GDM1 (cell line): Measurements from ENCODE around the gene EDA.
"Not testable (repeated sequence)": the region's sequence is repeated elsewhere in the genome, so short reads cannot be mapped to it uniquely, and the experiment has no call there.

ENCODE experiments used
- DNase-seq: peaks from one replicate; lab custom pipeline; 2025; lab: John Stamatoyannopoulos, UW

EDA gene

DNA sequence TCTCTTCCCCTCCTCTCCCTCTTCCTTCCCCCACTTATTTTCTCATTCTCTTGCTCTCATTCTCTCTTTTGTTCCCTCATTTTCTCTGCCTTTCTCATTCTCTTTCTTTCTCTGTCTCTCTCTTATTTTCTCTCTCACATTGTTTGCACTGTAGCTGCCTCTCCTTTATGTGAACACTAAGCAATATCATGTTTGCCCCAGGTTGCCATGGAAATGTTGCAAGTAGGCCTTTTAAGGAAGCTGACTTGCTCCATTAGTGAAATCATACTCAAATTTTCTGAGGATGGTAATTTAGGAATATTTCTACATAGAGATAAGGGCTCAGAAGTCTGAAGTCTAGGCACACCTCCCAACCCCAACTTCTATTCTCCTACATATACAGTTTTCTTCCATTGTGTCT lies 130.1 kb downstream of the EDA start:
- no peak for DNase-seq

DNA sequence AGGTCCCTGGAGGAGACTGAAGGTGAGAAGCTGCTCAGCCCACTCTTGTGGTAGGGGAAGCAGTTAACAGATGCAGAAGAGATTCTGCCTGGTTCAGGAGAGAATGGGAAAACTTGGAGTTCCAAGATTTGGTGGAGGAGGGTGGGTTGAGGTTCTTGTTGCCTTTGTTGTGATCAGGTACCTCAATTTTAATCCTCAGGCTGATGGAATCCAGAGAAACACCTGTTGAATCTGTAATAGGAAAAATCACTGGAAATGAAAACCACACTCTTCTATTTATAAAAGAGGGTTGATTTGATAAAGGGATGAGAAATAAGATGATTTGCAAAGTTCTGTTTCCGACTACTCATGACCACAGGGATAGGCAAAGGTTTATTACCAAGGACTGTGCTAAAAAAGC lies 132.1 kb downstream of the EDA start:
- DNase-seq, result no peak

DNA sequence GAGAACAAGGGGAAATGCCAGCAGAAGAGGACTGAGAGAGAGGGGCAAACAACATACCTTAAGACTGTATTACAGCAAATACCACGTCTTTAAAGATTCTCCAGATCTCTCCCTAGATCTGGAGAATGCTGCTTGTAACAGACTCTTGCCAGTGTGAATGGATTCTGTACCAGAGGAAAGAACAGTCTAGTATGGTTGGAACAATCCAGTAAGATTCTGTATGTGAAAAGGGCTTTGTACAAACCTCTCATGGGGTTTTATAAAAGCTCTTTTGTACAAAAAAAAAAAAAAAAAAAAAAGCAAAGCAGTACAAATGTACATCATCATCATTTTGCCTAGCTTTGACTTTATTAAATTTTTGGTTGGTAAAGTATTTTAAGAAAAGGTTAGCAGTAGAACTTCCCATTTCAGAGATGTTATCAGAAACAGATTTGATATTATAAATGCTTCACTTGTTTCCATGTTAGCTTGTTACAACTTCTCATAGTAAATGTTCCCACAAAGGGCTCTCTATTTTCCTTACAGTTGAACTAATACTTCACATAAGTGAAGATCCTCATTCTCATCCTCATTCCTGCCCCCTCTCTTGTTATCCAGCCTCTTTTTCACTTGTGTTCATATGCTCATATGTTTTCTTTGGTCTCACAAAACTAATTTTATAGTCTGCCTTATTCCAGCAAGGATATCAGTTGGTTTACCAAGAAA lies 144.2 kb downstream of the EDA start:
- no peak for DNase-seq

DNA sequence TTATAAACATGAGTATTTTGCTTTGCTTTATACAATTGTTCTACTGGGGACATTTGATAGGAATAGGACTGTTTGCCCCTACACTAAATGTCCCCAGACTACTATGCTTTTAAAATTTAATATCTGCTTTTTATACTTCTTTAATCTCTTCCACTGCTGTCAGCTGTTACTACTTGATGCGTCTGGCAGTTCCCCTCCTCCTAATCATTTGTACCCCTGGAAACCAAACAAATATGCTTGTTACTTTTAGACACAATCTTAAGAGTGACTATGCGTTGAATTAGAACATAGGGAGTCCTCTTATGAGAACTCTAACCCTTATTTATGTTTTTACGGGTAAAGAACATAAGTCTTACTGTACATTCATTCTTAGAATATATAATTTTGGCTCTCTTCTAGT lies 145.7 kb downstream of the EDA start:
- no peak for DNase-seq

DNA sequence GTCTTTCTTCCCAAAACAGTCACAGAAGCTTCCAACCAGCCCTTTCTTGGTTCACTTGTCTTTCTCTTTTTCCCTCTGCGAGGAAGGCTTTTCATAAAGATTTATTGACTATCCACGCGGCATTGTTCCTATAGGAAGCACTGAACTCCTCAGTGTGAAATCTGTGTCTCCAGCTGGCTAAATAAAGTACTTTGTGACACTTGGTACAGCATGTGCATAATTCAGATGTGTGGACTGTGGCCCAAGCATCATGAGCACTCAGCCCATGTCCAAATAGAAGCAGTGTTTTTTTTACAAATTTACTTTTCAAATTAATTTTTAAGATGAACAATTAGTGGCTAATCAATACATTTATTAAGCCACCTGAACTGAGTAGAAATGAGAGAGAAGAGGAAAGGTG lies 146.4 kb downstream of the EDA start:
- no peak for DNase-seq

DNA sequence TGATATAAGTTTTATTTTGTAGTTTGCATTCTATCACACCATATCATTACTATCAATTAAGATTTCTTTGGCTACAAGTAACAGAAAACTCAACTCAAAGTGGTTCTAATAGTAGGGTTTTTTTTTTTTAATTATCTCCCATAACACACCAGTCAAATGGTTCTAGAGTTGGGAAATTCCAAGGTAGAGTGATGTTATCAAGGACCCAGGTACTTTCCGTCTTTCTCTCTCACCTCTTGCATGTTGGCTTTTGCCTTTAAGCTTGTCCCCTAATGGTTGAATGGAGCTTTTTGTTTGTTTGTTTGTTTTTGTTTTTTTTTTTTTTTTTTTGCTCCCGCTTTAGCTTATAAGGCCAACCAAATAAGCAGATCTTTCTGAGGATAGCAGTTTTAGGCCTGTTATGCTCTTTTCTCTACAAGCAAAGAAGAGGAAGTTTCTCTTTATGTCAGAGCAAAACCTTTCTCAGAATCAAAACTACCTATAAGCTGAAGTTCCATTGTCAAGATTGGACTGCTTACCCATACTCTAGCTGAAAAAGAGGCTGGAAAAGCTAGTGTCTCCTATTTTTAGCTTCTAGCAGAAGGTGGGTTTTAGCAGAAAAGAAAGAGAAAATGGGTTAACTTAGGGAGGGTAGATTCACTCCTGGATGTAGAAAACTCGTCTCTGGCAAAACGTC lies 177.5 kb downstream of the EDA start:
- DNase-seq, result no peak

DNA sequence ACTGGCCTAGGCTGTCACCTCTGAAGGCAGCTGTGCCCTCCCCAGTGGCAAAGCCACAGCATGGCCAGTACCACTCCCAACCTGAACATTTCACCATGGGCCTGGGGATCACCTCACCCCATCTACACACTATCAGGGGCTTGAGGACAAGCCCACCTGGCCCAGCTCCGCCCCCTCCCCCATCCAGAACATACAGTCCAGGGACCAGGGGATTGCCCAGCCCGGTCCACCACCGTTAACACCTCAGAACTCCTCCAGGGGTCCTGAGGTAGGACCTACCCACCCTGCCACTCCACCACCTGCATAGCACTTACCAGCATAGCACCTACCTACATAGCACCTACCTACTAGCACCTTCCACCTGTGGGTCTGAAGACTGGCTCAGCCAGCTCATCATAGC lies 179.8 kb downstream of the EDA start:
- DNase-seq, result no peak

DNA sequence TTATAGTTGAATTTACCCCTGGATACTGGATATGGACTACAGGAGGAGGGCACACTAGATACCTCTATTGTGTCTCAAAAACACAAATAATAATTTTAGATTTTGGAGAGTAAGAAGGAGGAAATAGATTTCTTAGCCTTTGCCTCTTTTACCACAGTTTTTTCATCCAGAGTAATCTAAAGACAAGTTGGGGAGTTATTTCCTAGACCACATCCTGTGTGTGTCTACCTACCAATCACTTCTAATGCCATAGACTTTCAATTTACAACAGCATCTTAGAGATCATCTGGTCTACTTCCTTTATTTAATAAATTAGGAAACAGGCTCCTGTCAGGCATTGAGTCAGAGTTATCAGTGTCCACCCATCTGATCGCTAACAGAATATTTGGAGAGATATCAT lies 191.5 kb downstream of the EDA start:
- DNase-seq, result no peak

DNA sequence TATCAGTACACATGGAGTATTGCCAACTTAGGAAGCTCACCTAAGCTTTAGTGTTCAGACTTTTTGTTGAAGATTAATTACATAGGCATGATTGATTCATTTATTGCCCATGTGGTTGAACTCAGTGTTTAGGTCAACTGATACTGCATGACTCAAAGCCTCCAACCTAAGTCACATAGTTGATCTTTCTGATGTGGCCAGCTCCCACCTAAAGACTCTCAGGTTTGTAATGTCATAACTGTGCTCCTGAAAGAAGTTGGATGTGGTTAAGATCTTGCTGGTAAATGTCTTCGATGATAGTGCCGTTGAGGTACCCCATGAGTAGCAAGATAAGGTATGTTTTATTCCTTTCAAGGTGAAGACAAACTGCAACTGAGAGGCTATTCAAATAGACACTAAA lies 192.5 kb downstream of the EDA start:
- DNase-seq, result no peak

DNA sequence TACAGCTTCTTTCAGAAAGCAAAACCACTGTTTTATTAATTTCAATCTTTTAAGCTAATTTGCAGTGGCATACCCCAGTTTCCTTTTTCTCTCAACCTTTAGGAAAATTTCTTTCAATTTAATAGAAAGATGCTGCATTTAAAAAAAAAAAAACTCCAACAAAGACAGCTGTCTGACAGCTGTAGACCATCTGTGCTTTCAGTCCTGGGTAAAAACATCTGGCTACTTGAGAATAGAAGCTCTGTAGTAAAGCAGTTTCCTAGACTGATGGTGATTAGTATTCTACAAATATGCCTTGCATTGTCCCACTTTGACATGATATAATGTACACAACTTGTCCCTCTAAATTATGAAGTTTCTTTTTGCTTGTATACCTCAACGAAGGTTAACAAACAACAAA lies 197.8 kb downstream of the EDA start:
- DNase-seq, result no peak

DNA sequence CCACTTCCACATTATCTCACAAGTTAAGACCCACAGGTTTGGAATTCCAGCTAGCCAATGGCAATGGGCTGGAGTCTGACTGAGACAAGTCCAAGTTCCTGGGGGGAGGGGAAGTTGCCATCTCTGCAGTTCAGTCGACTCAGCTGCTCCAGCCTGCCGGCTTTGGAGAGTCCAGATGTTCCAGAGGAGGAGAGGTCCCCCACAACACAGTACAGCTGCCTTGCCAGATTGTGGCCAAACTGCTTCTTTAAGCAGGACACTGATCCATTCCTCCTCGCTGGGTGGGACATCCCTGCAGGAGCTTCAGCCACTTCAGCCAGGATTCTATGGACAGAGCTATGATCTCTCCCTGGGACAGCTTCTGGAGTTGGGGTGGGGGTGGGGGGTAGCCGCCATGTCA lies 199.2 kb downstream of the EDA start:
- no peak for DNase-seq

DNA sequence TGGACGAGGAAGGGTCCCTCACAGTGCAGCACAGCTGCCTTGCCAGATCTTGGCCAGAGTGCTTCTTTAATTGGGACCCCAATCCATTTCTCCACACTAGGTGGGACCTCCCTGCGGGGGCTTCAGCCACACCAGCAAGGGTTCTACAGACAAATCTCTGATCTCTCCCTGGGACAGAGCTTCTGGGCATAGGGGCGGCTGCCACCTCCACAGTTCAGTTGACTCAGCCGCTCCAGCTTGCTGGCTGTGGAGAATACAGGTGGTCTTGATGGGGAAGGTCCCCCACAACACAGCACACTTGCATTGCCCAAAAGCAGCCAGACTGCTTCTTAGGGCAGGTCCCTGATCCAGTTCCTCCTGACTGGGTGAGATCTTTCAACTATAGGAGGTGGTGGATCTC lies 199.6 kb downstream of the EDA start:
- no peak for DNase-seq

DNA sequence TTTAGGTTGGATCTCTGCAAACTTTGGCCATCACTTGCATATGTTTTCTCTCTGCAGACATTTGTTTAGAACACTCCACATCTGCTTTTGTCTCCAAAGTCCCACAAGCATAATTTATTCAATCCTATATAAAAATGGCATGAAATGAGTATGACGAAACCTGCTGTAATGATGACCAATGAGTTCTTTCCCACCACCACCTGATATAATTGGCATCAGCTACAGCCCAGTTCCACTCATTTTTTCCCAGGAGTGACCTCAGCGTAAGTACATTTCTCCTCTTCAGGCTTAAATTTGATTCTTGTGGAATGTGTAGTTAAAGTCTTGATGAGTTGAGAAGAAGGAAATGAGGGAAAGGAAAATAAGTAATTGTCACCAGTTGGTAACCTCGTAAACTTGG lies 228.7 kb downstream of the EDA start:
- DNase-seq, result no peak

DNA sequence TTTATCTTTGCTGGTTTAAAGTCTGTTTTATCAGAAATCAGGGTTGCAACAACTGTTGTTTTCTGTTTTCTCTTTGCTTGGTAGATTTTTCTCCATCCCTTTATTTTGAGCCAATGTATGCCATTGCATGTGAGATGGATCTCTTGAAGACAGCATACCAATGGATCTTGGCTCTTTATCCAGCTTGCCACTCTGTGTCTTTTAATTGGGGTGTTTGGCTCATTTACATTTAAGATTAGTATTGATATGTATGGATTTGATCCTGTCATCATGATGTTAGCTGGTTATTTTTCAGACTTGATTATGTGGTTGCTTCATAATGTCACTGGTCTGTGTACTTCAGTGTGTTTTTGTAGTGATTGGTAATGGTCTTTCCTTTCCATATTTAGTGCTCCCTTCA lies 244.1 kb downstream of the EDA start:
- not testable (repeated sequence) for DNase-seq

DNA sequence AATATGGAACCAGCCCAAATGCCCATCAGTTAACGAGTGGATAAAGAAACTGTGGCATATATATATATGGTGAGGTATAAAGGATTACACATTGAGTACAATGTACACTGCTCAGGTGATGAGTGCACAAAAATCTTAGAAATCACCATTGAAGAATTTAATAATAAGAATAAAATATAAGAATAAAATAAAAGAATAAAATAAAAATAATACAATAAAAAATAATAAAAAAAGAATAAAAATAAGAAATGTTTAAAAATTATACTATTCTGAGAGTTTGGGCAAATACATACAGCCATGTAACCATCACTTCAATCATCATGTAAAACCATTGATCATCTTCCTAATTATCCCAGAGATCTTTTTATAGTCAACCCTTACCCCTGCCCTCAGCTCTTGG lies 260.3 kb downstream of the EDA start:
- DNase-seq, result no peak

DNA sequence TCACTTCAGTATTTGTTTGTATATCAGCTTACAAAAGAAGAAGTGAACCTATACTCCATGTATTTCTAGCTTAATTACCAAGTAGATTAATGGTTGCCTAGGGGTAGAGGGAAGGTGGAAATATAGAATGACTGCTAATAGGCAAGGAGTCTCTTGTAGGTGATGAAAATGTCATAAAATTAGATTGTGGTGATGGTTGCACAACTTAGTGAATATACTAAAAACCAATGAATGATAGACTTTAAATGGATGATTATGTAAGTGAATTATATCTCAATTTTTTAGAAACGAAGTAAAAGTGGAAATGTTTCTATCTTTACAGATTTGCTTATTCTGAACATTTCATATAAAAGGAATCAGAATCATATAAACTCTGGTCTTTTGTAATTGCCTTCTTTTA lies 268.3 kb downstream of the EDA start:
- DNase-seq, result no peak

DNA sequence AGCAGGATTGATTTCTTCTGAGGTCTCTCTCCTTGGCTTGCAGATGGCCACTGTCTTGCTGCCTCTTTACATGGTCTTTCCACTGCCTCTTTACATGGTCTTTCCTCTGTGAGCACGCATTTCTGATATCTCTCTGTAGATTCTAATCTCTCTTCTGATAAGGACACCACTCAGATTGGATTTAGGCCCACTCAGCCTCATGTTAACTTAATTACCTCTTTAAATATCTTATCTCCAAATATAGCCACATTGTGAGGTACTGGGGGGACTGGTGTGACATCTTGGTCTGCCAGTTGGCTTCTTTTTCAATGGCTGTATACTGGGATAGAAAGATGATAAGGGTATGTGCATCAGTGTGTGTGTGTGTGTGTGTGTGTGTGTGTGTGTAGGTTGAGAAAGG lies 280.1 kb downstream of the EDA start:
- no peak for DNase-seq

DNA sequence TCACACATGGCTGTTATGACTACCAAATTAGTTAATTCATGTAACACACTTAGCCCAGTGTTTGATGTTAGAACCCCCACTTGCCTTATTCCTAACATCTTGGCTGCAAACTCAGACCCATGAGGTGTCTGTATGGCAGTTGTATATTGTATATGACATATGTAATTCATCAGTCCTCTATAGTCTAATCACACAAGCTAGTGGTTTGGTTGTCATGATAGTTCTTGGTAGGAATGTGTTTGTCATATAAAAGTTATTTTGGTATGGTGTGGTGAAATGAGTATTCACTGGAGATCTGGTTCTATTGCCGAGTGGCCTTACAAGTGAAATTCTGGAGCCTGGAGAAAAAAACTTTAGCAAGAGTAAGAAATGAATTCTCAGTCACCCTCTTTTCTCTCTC lies 284.6 kb downstream of the EDA start:
- DNase-seq, result no peak

DNA sequence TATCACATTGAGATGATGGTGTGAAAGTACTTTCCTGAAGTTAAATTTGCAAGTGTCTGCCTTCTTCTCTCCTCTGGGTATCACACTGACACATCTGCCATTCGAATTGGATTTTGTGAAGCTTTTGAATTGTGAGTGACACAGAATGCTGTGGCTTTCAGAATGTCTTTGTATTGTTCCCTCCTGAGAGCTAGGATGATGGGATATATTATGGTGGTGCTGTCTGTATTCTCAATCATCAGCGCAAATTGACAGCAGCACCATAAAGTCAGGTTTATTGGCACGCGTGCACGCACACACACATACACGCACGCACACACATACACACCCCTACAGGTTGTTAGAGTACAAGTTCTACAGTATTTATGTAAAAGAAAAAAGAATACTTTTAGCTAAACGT lies 290.5 kb downstream of the EDA start:
- DNase-seq, result no peak

DNA sequence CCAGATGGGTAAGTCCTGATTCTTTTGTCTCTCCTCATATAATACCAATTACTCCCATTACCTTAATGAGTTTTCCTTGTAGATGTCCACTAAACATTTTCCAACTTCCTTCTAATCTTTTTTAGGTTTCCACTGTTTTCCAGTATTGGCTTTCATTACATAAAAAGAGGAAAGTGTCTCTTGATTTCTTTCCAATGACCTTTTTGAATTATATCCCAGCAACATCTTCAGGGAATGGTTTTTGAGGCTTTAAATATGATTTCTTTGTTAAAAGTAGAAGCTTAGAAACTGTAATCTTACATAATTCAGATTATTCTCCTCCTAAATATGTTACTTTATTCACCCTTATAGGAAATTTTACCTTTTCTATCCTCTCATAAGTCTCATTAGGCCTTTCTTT lies 298.9 kb downstream of the EDA start:
- no peak for DNase-seq

DNA sequence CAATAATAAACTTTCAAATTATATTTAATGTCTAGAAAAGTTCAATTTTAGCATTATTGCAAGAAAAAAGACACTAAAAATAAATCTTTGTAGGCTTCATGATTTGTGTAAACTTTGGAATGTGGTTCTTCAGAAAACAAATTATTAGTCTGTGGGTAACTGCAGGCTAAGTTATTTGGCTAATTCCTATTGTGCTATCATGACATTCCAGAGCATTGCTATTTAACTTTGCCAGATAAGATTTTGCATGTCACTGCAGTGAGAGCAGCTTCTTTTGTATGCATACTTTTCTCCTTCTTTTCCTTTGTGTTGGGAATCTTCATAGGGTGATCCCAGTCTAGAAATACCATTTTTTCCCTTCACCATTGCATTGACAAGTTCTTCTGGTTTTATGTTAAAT lies 303.8 kb downstream of the EDA start:
- no peak for DNase-seq

DNA sequence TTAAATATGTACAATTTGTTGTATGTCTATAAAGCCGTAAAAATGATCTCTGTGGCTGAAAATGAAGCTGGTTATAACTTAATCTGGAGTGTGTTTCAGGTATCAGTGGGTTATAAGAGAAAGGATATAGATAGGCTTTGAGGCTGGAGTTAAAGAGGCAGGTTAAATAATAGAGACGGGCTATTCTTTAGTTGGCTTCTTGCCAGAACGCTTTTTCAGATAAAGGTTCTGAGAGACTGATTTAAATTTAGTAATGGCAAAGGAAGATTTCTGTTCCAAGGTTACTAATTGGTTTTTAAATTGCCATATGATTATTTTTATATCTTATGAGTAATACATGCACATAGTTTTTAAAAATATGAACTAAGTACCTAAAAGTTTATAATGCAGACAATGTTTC lies 316.4 kb downstream of the EDA start:
- DNase-seq, result no peak

DNA sequence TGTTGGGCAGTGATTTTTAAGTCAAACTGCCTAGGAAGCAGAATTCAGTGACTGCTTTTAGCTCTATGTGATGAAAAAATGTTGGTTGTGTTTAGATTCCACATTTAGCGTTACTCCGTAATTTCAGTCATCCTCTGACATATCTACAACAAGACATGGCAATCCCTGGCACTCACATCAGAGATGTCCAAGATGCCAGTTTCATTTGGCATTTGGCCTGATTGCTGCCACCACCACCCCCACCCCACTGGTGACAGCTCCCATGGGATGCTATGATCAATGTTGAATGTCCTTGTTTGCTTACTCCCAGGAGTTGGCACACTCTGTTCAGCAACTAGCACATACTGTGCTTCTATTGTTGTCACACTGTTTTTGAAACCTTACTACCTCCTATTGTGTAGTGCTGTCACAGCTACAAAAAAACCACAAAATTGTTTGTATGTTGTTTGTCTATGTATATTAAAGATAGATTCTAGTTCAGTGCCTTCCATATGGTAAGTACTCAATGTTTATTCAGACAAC lies 332.4 kb downstream of the EDA start:
- DNase-seq, result no peak

DNA sequence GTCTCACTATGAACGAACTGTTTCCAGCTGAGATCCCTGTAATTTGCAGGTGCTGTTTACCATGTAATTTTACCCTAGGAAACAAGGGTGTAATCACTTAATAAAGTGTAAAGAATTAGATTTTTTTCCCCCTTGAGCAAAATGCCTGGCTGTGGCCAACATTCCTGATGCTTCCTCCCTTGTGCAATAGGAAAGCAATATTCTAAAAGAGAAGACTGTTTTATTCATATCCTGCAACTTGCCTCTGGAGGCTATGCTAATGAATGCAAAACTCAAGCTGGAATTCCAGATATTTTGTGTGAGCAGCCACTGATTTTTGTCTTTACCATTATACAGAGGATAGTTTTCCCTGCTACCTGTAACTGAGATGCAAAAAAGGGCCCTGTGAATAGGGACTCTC lies 335.8 kb downstream of the EDA start:
- DNase-seq, result no peak
